DND-41 (cell line): ENCODE measurements around the gene DDX46.

Experiments
- EZH2 ChIP-seq: IDR thresholded peaks from 3 replicates; pipeline ENCODE4 v1.6.1; 2012; ENCODE audit warnings: borderline replicate concordance, low read depth, mild to moderate bottlenecking, moderate library complexity, low read length, inconsistent platforms; ENCODE audit not compliant: severe bottlenecking
- TF ChIP-seq, protein P1 (sequence below): IDR thresholded peaks from 2 replicates; pipeline ENCODE4 v1.5.1; 2012; ENCODE audit warnings: borderline replicate concordance, low read length, moderate library complexity, mild to moderate bottlenecking; ENCODE audit not compliant: poor library complexity, severe bottlenecking; ENCODE audit errors: extremely low read depth

GRCh38 chr5:134798468-134798867 is 39.9 kb downstream of the DDX46 start:
- TF ChIP-seq, protein P1, sequence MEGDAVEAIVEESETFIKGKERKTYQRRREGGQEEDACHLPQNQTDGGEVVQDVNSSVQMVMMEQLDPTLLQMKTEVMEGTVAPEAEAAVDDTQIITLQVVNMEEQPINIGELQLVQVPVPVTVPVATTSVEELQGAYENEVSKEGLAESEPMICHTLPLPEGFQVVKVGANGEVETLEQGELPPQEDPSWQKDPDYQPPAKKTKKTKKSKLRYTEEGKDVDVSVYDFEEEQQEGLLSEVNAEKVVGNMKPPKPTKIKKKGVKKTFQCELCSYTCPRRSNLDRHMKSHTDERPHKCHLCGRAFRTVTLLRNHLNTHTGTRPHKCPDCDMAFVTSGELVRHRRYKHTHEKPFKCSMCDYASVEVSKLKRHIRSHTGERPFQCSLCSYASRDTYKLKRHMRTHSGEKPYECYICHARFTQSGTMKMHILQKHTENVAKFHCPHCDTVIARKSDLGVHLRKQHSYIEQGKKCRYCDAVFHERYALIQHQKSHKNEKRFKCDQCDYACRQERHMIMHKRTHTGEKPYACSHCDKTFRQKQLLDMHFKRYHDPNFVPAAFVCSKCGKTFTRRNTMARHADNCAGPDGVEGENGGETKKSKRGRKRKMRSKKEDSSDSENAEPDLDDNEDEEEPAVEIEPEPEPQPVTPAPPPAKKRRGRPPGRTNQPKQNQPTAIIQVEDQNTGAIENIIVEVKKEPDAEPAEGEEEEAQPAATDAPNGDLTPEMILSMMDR: no peak
- TF ChIP-seq EZH2: no peak
